ENCODE data around the gene MAP4K1. TPM values are rescaled to one million over a fixed set of nuclear protein-coding genes. Genes with fewer than 3 reads are reported as not detected.

MAP4K1 gene
- total and polyA plus RNA-seq, 2 of the 13 experiments (the other 11 are each of a cell fraction or from before 2014, with no cell fraction given): 0.24 to 0.89 TPM

- TF ChIP-seq ZMAT3 (CRISPR knock-in tag; conservative IDR thresholded peaks at IDR 0.05): no peak
- TF ChIP-seq KLF16 (CRISPR knock-in tag; IDR thresholded peaks at IDR 0.05): peak in 1 of 2 experiments; percentile 50; a peak in 1 of 4 replicates
- TF ChIP-seq ZFP62 (CRISPR knock-in tag; IDR thresholded peaks at IDR 0.05): no peak
- no peak for TF ChIP-seq ZNF142 (CRISPR knock-in tag; IDR thresholded peaks at IDR 0.05)
- no peak for TF ChIP-seq PRMT3 (CRISPR knock-in tag; IDR thresholded peaks at IDR 0.05; ENCODE audit: borderline replicate concordance, low read depth)
- TF ChIP-seq MXD3 (CRISPR knock-in tag; IDR thresholded peaks at IDR 0.05): no peak; the same call in 1 of the 2 replicates
- TF ChIP-seq SRSF1 (optimal IDR thresholded peaks at IDR 0.05; ENCODE audit: low read depth, low read length): no peak
- peak; percentile 58; the same call in 1 of the 2 replicates for TF ChIP-seq SP2 (CRISPR knock-in tag; IDR thresholded peaks at IDR 0.05)
- no peak for TF ChIP-seq ZNF530 (CRISPR knock-in tag; IDR thresholded peaks at IDR 0.05; ENCODE audit: low read depth)
- no peak for TF ChIP-seq ZNF629 (CRISPR knock-in tag; conservative IDR thresholded peaks at IDR 0.05)
- TF ChIP-seq ZNF816 (CRISPR knock-in tag; IDR thresholded peaks at IDR 0.05; ENCODE audit: borderline replicate concordance): no peak
- TF ChIP-seq YY1 (IDR thresholded peaks at IDR 0.05; ENCODE audit: insufficient read depth, insufficient replicate concordance, low read depth, low read length): no peak
- TF ChIP-seq GTF3A (CRISPR knock-in tag; conservative IDR thresholded peaks at IDR 0.05): no peak
- TF ChIP-seq FOSL1 (CRISPR knock-in tag; IDR thresholded peaks at IDR 0.05; ENCODE audit: borderline replicate concordance): no peak
- TF ChIP-seq PRDM4 (CRISPR knock-in tag; IDR thresholded peaks at IDR 0.05; ENCODE audit: borderline replicate concordance): no peak
- no peak for TF ChIP-seq NFIB (CRISPR knock-in tag; IDR thresholded peaks at IDR 0.05; ENCODE audit: borderline replicate concordance)
- no peak for TF ChIP-seq ZNF382 (CRISPR knock-in tag; IDR thresholded peaks at IDR 0.05; ENCODE audit: borderline replicate concordance)
- TF ChIP-seq ZKSCAN8 (CRISPR knock-in tag; IDR thresholded peaks at IDR 0.05; ENCODE audit: borderline replicate concordance): no peak
- TF ChIP-seq TGIF2 (CRISPR knock-in tag; IDR thresholded peaks at IDR 0.05): peak; percentile 71; the same call in 1 of the 2 replicates
- no peak for TF ChIP-seq MTF1 (CRISPR knock-in tag; IDR thresholded peaks at IDR 0.05)
- no peak for TF ChIP-seq ZNF484 (CRISPR knock-in tag; IDR thresholded peaks at IDR 0.05; ENCODE audit: borderline replicate concordance, low read depth)
These were observed 1.0 kb upstream of the MAP4K1 start, which contains the start of gene EIF3K (continued) for GRCh38 chr19:38618590-38619360.

All from HepG2 (cell line).